HG03457 (cell line): ENCODE measurements around the gene CDC42.

ENCODE experiments used
- ATAC-seq: cut with Tn5 transposase; IDR thresholded peaks from one replicate; pipeline ENCODE4 v1.9.1; 2021; ENCODE audit warnings: moderate number of reproducible peaks; ENCODE audit not compliant: unreplicated experiment

The CDC42 gene

GRCh38 chr1:22107126-22107525, 54.6 kb downstream of the CDC42 start:
- no peak for ATAC-seq

- no peak for ATAC-seq
These were observed 56.0 kb downstream of the CDC42 start for GRCh38 chr1:22108339-22109105.

DNA sequence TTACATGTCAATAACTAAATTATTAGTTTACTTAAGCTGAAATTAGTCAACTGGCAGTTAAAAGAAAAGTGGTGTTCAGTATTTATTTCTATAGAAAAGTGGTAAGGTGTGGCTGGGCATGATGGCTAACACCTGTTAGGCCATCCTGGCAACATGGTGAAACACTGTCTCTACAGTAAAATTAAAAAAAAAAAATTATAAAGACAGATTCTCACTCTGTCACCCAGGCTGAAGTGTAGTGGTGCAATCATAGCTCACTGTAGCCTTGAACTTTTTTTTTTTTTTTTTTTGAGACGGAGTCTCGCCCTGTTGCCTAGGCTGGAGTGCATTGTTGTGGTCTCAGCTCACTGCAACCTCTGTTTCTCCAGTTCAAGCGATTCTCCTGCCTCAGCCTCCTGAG, 57.5 kb downstream of the CDC42 start:
- ATAC-seq: no peak

DNA sequence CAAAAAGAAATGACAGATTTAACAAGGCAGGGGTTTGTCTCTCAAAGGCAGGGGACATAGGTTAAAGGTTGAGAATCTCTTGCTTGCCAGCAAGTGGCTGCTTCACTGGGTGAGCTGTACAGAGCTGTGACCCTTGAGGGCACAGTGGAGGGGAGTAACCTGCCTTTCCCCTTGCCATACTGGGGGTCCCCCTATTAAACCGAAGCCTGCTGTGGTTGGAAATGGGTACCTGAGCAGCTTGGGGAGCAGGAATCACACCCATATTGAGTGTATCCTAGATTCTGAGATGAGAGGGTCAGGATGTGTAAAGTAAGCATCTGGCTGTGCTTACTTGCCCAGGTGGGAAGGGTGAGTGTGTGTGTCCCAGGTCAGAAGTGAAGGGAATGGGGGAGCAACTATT, 58.6 kb downstream of the CDC42 start:
- ATAC-seq: no peak

- ATAC-seq: no peak
These were observed 59.1 kb downstream of the CDC42 start for GRCh38 chr1:22111620-22112019.

DNA sequence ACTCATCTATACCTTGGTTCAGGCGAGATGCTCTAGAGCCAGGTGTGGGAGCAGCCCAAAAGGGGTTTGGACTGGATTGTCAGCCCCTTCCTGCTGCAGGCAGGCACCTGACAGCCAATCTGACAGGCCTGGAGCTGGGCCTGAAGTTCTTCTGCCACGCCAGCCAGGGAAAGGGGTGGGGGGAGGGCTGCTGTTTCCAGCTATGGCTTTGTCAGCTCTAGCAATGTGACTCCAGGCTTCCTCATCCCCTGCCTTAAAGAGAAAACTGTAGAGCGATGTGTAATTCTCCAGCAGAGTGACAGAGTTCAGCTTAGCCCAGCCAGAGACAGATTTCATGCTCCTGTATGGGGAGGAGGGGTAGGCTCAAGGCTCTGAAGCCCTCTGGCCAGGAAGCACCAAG, 60.0 kb downstream of the CDC42 start:
- no peak for ATAC-seq

GRCh38 chr1:22114083-22115012, 61.8 kb downstream of the CDC42 start:
- ATAC-seq: no peak

- no peak for ATAC-seq
These were observed 62.8 kb downstream of the CDC42 start for GRCh38 chr1:22115286-22115685.

DNA sequence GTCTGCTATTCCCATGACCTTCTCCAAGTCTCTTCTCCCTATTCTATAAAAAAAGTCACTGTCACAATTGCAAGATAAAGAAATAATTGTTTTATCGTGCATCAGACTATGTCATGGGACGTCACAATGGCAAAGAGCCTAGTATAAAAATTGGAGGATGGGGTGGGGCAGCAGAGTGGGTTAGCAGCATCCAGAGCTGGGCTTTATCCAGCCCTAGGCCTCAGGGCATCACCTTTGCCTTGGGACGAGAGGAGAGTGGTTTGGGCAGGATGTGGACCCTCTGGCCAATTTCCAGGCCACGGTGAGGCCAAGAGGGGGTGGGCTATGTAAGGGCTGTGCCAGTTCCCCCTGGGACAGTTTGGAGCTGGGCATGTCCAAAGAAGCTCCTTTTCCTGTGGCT, 64.7 kb downstream of the CDC42 start:
- ATAC-seq: no peak

DNA sequence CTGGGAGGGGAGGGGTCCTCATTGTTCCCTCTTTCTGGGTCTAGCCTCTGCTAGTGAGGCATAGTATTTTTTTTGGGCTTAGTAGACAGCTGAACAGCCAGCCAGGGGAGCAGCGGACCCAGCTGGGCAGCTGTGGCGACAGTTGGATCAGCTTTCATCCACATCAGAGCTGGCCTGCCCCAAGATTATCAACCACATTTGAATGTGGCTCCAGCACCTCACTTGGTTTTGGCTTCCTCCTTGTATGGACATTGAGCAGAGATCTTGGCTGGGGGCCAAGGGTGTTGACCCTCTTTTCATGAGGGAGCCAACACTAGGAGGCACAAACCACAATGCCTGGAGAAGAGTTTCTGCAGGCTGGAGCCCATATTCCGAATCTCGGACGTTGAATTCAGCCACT, 65.3 kb downstream of the CDC42 start:
- ATAC-seq: no peak

DNA sequence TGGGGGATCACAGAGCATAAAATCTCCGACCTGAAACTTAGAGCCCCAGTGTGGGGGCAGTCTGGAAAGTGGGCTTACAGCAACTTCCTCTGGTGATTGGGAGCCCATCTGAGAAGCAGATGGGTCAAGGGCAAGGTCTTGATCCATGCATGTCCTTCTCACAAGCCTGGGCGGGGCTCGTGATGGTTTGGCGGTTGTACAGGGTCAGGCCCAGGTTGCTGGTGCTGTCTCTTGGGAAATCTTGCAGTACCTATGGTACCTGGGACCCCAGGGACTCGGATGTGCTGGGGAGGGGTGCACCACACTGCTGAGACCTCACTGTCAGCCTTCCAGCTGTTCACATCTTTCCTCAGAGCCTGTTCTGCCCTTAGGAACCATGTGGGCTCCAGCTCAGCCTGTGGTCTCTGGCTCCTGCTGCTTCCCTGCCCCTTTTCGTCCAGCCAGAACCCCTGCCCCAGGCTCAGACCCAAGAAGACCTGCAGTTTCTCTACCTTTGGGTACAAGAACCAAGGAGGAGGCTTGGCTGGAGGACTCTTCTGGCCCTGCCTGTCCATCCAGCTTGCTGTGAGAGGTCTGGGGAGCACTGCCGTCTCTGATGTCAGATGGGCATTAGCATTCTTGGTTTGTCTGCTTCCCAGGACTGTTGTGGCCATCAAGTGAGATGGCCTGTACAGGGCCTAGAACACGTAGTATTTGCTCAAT, 65.9 kb downstream of the CDC42 start:
- no peak for ATAC-seq

GRCh38 chr1:22119626-22120468, 67.3 kb downstream of the CDC42 start:
- ATAC-seq: no peak

GRCh38 chr1:22120469-22120790, 67.9 kb downstream of the CDC42 start:
- ATAC-seq: no peak

GRCh38 chr1:22121421-22121911, 69.0 kb downstream of the CDC42 start:
- no peak for ATAC-seq

GRCh38 chr1:22122273-22123070, 70.0 kb downstream of the CDC42 start:
- no peak for ATAC-seq

- no peak for ATAC-seq
These were observed 70.5 kb downstream of the CDC42 start for GRCh38 chr1:22123071-22123390.

DNA sequence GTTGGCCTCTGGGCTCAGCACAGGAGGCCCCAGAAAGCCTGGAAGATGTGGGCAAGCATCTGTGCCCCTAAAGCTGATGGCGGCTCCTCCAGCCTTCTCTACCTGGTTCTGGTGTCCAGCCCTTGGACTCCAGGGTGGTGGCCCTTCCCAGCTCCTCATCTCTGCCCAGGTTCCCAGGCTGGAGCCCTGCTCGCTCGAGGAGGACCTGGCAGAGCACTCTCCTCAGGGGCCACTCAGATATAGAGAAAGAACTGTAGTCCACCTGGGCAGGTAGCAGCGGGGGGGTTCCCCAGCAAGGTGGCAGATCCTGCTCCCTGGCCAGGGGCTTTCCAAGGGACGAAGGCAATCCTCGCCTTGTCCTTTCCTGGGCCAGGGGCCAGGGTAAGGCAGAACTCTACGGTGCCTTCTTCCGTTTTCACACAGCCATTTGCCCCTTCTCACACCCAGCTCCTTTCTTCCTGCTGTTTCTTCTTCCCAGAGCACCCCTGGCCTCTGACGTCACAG, 71.4 kb downstream of the CDC42 start:
- no peak for ATAC-seq

- no peak for ATAC-seq
These were observed 72.2 kb downstream of the CDC42 start for GRCh38 chr1:22124592-22125229.

DNA sequence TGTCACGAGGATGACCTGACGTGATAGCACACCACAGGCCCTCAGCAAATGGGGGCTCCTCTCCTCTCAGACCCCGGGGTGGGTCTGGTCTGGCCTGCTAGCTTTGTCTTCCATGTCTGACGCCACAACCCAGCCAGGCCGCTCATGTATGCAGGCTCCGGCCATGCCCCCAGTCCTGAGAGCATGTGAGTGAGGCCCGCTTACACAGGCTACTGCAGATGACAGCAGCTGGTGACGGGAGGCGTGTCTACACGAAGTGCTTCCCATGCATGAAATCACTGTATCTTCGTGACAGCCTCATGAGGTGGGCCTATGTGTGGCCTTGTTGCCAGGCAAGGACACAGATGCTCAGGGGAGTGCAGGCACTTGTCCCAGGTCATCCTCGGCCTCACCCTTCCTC, 74.0 kb downstream of the CDC42 start:
- ATAC-seq: no peak
